Stimulated activated CD8-positive, alpha-beta memory T cell treated with anti-CD3 and anti-CD28 coated beads, Interleukin-2, amount 100 ng/mL, for 48 hours (primary cell): ENCODE data around the gene NATD1.
A peak's percentile ranks its signal among the peaks of the same experiment; 100 is the strongest.

Experiments used
- DNase-seq, 2 donors: peaks; one replicate each; pipeline ENCODE4 v3.0.0-alpha.2; 2020; ENCODE audit warnings: low read depth in 2 of 2

NATD1 gene

GRCh38 chr17:21252796-21253645, at the start of gene NATD1:
NATD1 (minus strand) TSS chr17:21253410; CDS start chr17:21253264, 146 bp downstream.
- DNase-seq = peak; percentile 62 to 65

- DNase-seq = no peak
Observed at GRCh38 chr17:21301593-21302550, 48.7 kb upstream of the NATD1 start.

- no peak for DNase-seq
Observed at GRCh38 chr17:21300601-21301571, 47.7 kb upstream of the NATD1 start.

GRCh38 chr17:21299981-21300600, 46.9 kb upstream of the NATD1 start:
- DNase-seq = no peak

GRCh38 chr17:21298983-21299519, 45.8 kb upstream of the NATD1 start:
- DNase-seq = no peak

GRCh38 chr17:21298056-21298982, 45.1 kb upstream of the NATD1 start:
- DNase-seq = no peak

GRCh38 chr17:21297597-21297996, 44.4 kb upstream of the NATD1 start:
- no peak for DNase-seq

- DNase-seq = no peak
Observed at GRCh38 chr17:21297026-21297520, 43.9 kb upstream of the NATD1 start.

- DNase-seq = no peak
Observed at GRCh38 chr17:21296097-21297025, 43.2 kb upstream of the NATD1 start.

GRCh38 chr17:21295036-21295952, 42.1 kb upstream of the NATD1 start:
- no peak for DNase-seq

- no peak for DNase-seq
Observed at GRCh38 chr17:21294321-21295035, 41.3 kb upstream of the NATD1 start.

GRCh38 chr17:21293831-21294210, 40.6 kb upstream of the NATD1 start:
- no peak for DNase-seq

GRCh38 chr17:21292867-21293830, 39.9 kb upstream of the NATD1 start:
- no peak for DNase-seq

- no peak for DNase-seq
Observed at GRCh38 chr17:21291862-21292261, 38.7 kb upstream of the NATD1 start.

GRCh38 chr17:21291357-21291756, 38.1 kb upstream of the NATD1 start:
- DNase-seq = no peak
